ENCODE data around the gene OLFM1. TPM values are rescaled to one million over a fixed set of nuclear protein-coding genes. Genes with fewer than 3 reads are reported as not detected.

OLFM1 gene
- total RNA-seq, 1 experiment from 2014 or later: 0.39 TPM

GRCh38 chr9:135065151-135065550 is 22.3 kb upstream of the OLFM1 start:
- intact Hi-C loops (cut with micrococcal nuclease; ENCODE audit: unreplicated experiment) (no loop called here), in situ Hi-C loops (cut with HindIII; ENCODE audit: low pct_unique_long_range_greater_than_20kb, low sequenced_read_pairs) (no loop called here)
- ChIA-PET CTCF (no interaction called here), POLR2A (no interaction called here)
- Histone ChIP-seq H3K9me3 (ENCODE audit: control insufficient read depth, insufficient read depth, low read depth, low read length) (no peaks in the 10 kb centered on the region), H3K27me3 (ENCODE audit: control insufficient read depth, insufficient read depth, low read length) (no peaks in the 10 kb centered on the region), H3K27ac (ENCODE audit: low read length) (no peak overlapping the region), H3K36me3 (ENCODE audit: control insufficient read depth, insufficient read depth, low read length) (no peaks in the 10 kb centered on the region), H3K4me1 (ENCODE audit: control insufficient read depth, insufficient read depth, low read length) (no peaks in the 10 kb centered on the region), H3K4me3 (ENCODE audit: low read depth in 2 of 2, low read length in 2 of 2) (no peak overlapping the region)
- BruUV-seq (replicated peaks): no TSS peak
- ATAC-seq (no peak), DNase-seq (ENCODE audit: low read depth, low spot score) (no peak)
- TF ChIP-seq, protein P1, sequence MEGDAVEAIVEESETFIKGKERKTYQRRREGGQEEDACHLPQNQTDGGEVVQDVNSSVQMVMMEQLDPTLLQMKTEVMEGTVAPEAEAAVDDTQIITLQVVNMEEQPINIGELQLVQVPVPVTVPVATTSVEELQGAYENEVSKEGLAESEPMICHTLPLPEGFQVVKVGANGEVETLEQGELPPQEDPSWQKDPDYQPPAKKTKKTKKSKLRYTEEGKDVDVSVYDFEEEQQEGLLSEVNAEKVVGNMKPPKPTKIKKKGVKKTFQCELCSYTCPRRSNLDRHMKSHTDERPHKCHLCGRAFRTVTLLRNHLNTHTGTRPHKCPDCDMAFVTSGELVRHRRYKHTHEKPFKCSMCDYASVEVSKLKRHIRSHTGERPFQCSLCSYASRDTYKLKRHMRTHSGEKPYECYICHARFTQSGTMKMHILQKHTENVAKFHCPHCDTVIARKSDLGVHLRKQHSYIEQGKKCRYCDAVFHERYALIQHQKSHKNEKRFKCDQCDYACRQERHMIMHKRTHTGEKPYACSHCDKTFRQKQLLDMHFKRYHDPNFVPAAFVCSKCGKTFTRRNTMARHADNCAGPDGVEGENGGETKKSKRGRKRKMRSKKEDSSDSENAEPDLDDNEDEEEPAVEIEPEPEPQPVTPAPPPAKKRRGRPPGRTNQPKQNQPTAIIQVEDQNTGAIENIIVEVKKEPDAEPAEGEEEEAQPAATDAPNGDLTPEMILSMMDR (IDR thresholded peaks at IDR 0.05): no peak
- TF ChIP-seq TCF7L2 (IDR thresholded peaks at IDR 0.05; ENCODE audit: low read depth, low read length) (no peak), SIN3A (IDR thresholded peaks at IDR 0.05; ENCODE audit: borderline replicate concordance, insufficient read depth, low read depth, low read length) (no peak), POLR2AphosphoS5 (IDR thresholded peaks at IDR 0.05; ENCODE audit: low read depth, low read length) (no peak), REST (IDR thresholded peaks at IDR 0.05; ENCODE audit: insufficient read depth in 1 of 2, low read depth in 2 of 2, low read length in 1 of 2) (no peak)

GRCh38 chr9:135065804-135066203 is 21.7 kb upstream of the OLFM1 start:
- CTCF ChIA-PET: no interaction called here
- Histone ChIP-seq H3K9me3 (ENCODE audit: control insufficient read depth, insufficient read depth, low read depth, low read length) (no peaks in the 10 kb centered on the region), H3K36me3 (ENCODE audit: control insufficient read depth, insufficient read depth, low read length) (no peaks in the 10 kb centered on the region), H3K27me3 (ENCODE audit: control insufficient read depth, insufficient read depth, low read length) (no peaks in the 10 kb centered on the region), H3K4me1 (ENCODE audit: control insufficient read depth, insufficient read depth, low read length) (no peaks in the 10 kb centered on the region), H3K4me3 (ENCODE audit: low read depth in 2 of 2, low read length in 2 of 2) (no peak overlapping the region), H3K27ac (ENCODE audit: low read length) (no peak overlapping the region)
- DNase-seq (ENCODE audit: low read depth, low spot score): no peak
- TF ChIP-seq TCF7L2 (IDR thresholded peaks at IDR 0.05; ENCODE audit: low read depth, low read length) (no peak), POLR2AphosphoS5 (IDR thresholded peaks at IDR 0.05; ENCODE audit: low read depth, low read length) (no peak), REST (IDR thresholded peaks at IDR 0.05; ENCODE audit: insufficient read depth in 1 of 2, low read depth in 2 of 2, low read length in 1 of 2) (no peak), SIN3A (IDR thresholded peaks at IDR 0.05; ENCODE audit: borderline replicate concordance, insufficient read depth, low read depth, low read length) (no peak)
- TF ChIP-seq, protein P1 (IDR thresholded peaks at IDR 0.05): no peak
- ATAC-seq: no peak
- no TSS peak for BruUV-seq (replicated peaks)
- intact Hi-C loops (cut with micrococcal nuclease; ENCODE audit: unreplicated experiment): no loop called here
- POLR2A ChIA-PET: no interaction called here
- in situ Hi-C loops (cut with HindIII; ENCODE audit: low pct_unique_long_range_greater_than_20kb, low sequenced_read_pairs): no loop called here

Measured in Panc1 (cell line).